Activated CD4-positive, alpha-beta T cell treated with anti-CD3 and anti-CD28 coated beads, Interleukin-2, amount 50 U/mL, for 1 hour (primary cell): Measurements from ENCODE around the gene CACNA1S.

ENCODE experiments used
- DNase-seq: peaks from one replicate; pipeline ENCODE4 v3.0.0-alpha.2; 2020

CACNA1S gene

DNA sequence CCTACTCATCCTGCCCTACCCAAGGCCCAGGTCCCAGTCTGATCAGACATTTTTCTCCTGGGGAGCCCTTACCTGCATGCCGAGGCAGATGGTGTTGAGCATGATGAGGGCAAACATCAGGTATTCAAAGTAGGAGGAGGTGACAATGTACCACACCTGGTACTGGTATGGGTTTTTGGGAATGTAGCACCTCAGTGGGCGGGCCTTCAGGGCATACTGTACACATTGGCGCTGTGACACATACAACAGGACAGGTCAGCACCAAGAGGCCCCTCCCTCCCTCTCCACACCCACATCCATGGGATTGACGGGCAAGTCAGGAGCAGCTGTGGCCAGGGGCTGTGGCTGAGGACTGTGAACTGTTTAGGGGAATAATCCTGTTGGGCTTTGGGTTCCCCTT, 51.6 kb downstream of the CACNA1S start:
- DNase-seq = no peak

DNA sequence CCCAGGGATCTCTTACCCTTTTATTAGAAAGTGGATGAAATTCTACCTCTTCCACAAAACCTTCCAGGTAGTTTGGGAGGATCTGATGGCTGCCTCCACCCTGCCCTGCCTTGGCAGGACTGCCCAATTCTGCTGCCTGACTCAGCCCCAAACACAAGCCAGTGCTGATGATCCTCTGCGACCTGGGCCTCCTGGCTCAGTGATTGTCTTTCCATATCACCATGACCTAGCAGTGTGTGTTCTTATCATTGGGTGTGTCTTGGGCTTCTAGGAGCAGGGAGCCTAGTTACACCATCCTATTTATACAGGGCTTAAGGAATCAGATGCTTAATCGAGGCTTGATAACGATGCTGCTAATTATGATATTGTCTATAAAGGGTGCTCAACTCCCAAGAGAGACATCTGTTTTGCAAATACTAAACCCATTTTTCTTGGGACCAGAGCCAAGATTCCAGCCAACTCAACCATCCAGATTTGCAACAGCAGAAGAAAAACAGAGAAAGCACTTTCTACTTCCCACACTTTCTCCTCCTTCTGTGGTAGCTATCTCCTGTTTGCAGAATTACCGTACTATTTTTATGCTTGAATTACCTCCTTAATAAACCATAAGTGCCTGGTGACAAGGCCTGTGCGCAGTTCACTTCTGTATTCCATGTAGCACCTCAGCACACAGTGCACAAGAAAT, 52.2 kb downstream of the CACNA1S start:
- DNase-seq = no peak

DNA sequence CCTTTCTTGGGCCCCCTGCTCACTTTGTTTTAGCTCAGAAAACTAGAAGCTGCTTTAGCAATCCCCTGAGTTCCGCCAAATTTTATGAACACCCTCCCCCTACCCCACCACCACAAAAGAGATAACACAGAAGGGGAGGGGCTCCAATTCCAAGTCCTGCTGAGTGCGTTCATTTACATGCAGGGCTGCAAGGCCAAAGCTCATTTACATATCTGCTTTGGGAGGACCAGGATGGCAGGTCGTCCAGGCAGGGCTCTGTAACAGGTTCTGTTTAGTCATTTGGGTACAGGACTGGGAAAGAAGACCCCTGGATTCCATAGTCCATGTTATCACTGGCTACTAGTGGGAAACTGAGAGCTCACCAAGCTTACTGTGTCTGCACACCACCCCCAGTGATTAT, 52.8 kb downstream of the CACNA1S start:
- DNase-seq = no peak

DNA sequence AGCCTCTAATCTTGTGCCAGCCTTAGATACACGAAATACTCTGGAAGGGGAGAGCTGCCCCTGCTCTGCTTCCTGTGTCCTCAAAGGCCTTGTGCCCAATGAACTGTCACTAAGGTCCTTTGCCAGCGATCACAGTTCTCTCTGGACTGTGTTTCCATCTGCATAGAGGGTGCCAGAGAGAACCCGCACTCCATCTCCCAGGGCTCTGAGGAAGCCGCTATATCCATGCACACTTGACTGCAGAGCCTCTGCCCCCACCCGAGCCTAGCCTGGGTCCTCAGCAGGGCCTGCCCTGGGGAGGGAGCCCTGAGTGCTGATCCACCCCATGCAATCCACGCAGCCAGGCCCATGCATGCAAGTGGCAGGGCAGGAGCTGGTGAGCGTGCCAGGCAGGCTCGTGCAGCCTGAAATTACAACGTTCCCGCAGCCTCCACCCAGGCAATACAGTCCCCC, 58.1 kb downstream of the CACNA1S start:
- no peak for DNase-seq

DNA sequence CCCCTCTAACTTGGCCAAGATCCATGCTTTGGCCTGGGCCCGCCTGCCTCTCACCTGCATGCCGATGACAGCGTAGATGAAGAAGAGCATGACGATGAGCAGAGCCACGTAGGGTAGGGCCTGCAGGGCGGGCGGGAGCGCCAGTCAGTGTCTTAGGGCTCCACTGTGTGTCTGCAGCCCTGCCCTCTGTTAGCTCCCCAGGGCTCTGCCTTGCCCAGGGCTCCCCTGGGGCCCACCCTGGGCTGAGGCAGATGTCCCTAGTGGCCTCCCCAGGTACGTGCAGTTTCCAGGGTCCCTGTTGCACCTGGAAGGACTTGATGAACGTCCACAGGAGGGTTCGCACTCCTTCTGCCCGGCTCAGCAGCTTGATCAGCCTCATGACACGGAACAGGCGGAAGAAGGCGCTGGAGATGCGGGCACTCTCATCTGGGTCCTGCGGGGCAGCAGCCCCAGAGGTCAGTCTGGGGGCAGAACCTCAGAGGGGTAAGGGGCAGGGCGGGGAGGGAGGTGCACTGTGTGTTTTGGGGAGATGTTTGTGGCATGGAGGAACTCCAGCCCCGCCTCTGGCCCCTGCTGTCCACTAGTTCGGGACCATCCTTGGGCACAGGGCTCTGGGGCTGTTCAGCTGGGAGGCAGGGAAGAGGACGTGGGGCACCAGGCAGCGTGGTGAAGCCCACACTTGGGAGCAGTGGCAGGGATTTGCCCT, 58.9 kb downstream of the CACNA1S start:
- DNase-seq = no peak

DNA sequence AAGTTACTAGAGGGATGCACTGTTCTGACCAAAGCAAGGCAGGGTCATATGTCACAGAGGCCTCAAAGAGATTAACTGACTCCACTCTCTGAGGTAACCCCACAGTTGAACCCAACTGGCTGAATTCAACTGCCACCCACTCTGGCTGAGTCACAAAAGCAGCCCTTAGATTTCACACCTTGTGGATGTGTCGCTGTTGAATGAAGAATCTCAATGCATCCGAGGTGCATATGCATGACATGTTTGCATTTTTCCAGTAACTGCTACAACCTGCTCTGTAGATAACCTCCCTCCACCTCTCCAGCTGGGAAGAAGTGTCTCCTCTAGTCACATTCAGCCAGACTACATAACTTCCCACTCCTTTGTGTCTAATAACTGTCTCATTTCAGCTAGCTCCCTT, 60.8 kb downstream of the CACNA1S start:
- DNase-seq = no peak

DNA sequence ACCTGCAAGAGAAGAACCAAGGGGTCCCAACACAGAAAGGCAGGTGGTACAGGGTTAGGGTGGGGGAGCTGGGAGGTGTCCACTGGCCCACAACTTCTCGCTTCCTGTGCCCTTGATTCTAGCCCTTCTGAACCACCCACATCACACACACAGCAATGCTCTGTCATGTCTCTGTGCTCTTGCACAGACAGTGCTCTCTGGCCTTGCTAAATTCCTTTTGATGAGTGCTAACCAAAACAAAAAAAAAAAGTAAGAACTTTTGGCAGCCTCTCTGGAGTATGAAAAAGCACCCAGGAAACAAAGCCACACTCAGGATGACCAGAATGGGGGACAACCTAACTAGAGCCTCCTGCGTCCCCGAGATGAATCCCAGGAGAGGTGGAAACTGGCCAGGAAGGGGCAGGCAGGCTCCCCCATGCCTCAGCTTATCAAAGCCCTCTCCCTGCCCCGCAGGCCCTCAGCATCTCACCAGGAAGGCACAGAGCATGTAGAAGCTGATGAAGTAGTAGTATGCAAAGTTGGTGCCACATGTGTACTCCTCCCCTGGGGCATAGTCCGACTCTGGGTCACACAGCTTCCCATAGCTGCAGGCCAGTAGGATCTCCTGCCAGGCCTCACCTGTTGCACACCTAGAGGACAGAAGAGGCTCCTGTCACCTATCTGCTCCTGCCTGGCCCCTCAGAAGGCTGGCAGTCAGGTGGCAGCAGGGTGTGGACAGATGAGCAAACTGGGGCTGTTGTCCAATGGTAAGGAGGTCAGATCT, 61.5 kb downstream of the CACNA1S start:
- DNase-seq = no peak

DNA sequence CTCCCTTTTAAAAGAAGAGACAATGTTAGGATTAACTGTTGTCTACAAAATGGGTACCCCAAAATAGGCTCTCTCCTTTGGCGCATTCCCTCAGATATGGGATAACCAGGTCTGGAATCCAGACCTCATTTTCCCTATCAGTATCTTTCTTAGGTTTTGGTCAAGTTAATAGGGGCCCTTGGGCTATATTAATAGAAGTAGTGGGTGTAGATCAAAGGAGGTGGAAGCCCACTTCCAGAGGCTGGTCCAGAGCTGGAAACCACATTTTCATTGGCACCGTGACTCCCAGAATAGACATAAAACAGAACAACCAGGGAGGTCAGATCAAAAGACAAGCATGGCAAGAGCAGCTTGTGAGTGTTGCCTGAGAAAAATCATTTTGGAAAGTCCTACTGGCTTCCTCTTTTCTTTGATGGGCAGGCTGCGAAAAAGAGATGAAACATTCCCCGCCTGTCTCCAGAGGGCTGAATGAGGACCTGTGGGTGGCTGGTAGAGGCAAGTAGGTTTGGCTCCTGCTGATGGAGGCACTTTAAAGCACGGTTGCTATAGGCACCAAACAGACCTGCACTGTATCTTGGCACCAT, 62.9 kb downstream of the CACNA1S start:
- no peak for DNase-seq

DNA sequence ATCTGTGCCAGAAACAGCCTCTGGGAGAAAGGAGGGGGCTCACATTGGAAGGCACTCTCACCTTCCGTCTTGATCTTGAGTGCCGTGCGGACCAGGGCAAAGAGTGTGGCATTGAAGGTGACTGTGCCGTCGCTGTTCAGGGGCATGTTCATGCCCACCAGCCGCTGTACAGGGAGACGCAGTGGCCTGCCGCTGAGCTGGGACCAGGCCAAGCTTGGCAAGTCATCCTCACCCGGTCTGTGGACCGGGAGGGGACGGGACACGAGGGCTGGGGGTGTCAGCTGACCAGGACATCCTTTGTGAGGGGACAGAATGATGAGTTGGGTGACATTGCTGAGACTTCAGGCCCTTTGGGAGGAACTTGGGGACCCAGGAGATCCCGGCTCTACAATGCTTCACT, 63.7 kb downstream of the CACNA1S start:
- DNase-seq = no peak

DNA sequence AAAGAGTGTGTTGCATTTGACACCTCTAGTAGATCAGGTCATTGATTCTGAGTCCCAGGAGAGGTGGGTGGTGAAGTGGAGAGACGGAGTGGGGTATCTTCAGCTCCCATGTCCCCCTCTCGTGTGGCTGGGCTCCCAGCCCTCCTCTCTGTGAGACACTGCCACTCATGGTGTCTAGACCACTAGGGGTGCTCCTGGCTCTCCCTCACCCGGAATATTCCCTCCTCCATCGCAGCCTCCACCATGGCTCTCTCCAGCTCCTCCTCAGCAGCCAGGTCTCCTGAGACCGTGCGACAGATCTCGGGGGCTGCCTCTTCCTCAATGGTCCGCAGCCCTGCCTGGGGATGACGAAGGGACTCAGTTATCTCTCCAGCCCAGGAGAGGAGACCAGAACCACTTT, 68.1 kb downstream of the CACNA1S start:
- no peak for DNase-seq

DNA sequence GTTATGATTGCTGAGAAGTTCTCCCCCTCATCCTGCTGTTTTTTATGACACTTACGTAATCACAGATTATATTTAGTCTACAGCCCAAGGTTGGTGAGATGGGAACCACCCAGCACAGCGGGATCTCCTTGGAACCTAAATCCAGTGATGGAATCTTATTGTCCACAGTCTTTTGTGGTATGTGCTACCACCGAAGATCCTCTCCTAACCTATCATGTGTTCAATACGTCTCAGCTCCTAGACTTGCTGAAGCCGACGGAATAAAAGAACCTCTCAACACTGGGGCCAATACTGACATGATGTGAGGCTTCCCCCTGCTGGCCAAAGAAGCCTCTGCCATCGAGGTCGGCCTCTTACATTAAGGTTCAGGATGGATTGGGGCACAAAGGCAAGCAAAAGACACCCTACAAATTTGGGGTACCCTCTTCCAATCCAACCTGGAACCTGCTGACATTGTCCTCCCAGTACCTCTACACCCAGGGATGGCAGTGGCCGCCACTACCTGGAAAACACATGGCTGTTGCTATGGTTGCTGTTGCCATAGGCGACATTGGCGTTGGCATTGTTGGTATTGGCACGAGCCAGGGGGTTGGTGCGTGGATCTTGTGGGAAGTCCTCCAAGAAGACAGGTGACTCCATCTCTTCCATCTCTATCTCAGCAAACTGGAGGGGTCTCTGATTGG, 69.3 kb downstream of the CACNA1S start:
- peak; percentile 71 for DNase-seq

DNA sequence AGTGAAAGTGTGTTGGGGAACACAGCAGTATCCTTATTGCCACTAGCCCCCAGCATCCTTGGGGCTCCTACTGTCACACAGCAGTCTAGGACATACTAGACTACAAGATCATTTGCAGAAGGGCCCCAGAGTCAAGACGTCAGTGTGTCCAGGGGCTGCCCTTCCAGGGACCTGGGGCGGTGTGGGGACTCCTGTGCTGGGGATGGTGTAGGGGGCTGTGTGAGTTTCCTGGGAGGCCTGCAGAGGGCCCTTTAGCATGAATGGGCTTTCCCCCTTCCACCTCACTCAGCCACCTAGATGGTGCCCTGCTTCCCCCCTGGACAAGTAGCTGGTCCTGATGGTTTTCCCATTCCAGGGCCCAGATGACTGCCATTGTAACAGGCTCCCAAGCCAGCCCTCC, 71.2 kb downstream of the CACNA1S start:
- no peak for DNase-seq

DNA sequence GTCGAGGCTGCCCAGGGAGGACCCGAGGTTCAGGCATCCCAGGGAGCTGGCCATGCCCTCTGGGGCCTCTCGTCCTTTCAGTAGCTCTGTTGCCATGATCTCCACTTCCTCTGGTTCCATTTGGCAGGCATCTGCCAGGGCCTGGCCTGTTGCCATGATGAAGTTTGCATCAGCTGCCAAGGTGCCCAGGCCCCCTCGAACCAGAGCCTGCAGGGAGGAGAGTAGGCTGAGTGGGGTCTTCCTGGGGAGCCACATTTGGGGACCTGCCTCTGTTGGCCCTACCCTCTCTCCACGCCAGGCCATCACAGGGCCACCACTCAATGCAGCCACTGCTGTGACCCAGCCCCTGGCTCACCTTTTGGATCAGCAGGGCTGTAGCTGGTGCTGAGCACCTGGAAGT, 72.3 kb downstream of the CACNA1S start:
- DNase-seq = no peak

DNA sequence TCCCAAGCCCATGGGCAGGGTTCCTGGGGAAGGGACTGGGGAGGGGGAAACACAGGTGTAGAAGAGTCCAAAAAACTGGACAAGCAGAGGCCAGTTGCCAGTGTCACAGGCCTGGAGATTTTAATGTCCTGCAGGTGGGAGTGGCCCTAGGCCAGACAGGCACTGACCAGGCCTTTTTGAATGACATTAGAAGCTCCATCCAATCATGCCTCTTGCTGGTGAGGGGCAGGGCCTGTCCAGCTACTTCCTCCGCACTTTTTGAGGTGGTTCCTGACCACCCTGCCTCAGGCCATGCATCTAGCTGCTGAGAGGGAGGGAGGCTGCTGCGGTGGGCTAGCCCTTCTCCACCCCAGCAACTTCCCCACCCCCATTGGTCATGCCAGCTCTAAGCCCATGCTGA, 72.8 kb downstream of the CACNA1S start:
- DNase-seq = no peak

DNA sequence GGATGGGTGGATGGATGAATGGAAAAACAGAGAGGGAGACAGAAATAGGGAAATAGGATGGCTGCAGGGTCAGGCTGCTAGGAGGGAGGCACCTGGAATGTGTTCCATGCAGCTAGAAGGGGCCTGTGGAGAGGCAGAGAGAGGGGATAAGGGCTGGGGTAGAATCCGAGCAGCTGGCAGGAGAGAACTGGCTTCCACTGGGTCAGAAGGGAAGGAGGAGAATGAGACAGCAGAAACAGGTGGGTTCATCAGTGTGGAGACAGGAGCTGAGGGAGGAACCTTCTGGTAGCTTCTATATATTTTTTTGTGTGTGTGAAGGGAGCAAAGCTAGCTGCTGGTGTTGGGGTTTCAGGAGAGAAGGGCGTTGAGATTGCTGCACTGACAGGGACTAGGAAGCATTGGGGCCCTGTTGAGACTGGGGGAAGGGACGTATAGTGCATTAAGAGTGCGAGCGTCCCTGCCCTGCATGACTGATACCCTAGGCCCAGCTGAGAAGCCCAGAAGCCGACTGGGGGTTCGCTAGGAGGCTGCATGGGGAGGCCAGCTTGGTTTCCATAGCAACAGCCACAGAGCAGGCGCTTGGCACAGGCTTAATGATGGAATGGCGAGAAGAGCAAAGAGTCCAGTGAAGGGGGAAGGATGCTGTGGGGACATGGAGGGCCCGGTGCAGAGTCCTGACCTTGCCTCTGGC, 73.9 kb downstream of the CACNA1S start:
- no peak for DNase-seq

DNA sequence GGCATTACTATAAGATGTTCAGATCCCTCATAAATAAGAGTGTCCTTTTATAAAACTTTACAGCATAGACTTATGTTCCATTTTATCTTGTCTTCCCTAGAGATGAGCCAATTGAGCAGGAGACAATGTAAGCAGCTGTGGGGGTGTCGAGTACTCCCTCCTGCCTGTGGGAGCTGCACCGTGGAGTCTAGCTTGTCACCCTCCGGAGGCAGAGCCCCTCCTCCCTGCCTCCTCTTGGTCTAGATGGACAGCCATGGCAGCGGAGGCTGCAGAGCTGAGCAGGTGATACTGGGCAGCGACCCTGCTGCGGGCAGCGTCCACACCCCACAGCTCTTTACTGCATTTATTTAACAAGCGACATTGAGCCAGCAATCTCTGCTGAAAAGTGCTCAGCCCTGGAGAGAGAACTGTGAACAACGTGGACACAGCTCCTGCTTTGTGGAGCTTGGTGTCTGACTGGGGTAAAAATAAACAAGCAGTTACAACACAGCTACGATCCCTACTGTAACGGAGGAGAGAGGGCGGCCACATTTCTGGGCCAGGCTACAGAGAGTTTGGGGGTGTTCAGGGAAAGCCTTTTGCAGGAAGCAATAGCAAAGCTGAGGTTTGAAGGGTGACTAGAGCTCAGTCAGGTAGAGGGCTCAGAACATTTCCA, 75.9 kb downstream of the CACNA1S start:
- DNase-seq = no peak

DNA sequence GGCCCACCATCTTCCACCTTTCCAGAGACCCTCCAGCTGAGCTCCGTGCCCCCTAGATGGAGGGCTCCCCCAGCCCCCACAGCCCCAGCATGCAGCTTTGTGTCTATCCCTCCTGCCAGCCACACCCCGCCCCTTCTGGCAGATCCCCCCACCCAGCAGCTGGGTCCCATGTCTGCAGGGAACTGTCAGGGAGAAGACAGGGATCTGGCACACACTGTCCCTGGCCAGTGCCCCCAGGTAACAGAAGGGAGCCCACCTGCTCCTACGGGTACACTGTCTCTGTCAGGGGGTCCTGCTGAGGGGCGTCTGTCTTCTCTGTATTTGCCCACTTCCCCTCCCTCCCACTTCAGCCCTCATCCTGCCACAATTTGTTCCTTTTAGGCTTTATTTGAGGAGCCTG, 77.6 kb downstream of the CACNA1S start:
- DNase-seq = no peak

DNA sequence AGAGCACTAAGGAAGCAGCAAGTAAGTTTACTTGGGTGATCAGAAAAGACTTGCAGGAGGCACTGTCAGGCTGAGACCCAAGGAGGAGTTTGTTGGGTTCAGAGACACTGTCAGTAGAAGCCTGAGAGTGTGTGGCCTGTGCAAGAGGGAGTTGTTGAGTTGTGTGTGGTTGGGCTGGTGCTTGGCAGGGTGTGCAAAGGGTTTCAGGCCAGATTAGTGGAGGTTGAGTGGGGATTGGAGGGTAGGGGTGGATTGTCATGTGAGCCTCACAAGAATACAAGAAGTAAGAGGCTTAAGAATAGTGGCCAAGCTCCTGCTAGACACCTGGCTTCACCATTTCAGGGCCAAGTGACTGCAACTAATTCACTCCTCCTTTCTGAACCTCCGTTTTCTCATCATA, 79.8 kb downstream of the CACNA1S start:
- DNase-seq = no peak

DNA sequence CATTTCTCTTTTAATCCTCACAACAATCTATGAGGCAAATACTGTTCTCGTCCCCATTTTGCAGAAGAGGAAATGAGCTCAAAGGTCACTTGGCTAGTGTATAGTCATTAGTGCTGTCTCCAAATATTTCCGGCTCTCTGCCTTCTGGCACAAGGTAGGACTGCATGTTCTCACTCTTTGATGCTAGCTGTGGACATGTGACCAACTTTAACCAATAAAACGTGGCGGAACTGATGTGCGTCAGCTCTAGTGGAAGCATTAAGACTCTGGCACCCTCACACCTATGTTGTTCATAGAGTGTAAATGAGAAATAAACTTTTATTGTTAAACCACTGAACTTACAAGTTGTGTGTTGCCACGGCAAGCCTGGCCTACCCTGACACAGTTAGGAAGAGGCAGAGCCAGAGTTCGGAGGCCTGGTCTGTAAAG, 83.8 kb downstream of the CACNA1S start:
- DNase-seq = no peak

DNA sequence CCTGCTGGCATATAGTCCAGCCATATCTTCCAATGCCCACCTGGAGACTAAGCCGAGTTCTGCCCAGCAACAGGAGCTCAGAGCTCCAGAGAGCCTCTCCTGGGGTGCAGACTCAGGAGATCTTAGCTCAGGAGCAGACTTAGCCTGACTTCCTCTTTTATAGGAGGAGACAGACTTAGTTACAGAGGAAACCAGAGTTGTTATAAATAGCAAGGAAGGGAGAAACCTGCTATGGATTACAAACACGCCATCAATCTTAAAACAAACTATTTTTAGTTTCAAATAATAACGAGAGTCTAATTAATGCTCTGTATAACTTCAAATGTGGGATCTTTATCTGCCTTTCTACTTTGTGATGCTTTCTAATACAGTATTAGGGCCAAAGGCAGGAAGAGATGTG, 85.4 kb downstream of the CACNA1S start:
- no peak for DNase-seq

DNA sequence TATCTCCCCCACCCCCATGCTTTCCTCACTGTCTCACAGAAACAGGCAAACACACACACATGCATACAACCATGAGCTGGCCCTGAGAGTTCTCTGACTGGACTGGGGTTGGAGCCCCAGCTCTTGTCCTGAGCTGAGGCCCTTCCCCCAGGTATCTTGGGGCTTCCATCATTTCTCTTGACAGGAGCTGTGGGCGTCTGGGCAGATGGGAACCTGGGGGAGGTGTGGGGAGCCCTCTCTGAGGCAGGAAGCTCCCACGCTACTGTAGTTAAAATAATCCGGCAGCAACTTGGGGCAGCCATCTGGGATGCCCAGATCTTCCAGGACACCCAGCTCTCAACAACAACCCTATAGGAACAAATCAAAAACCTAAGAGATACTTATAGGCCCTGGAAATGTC, 86.0 kb downstream of the CACNA1S start:
- DNase-seq = no peak

DNA sequence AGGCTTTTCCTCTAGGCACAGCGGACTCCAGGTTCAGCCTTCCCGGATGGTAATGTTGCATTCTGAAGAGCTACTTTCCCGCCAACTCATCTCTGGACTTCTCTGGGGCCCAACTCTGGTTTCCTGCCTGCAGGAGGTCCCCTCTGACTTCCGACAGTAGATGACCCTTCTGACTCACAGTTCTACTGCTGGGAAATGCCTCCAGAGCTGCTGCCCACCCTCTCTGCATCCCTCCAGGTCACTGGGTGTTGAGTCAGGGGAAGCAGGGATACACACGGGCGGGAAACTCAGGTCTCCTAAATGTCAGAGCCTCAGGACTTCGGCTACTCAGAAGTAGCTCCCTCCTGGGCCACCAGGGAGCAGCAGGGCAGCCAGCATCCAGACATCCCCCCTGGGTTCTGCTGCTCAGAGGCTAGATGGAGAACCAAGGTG, 86.6 kb downstream of the CACNA1S start:
- DNase-seq = no peak
